ENCODE results near the gene BCAP29. TPM values are rescaled to one million over a fixed set of nuclear protein-coding genes. Genes with fewer than 3 reads are reported as not detected.

The BCAP29 gene
- total and polyA plus RNA-seq, 4 experiments from 2014 or later, result 17.0 to 34.8 (median 26.4) TPM

- Histone ChIP-seq H3K4me1 (ENCODE audit: insufficient read depth, low read length) (no peaks in the 10 kb centered on the region), H3K36me3 (ENCODE audit: insufficient read depth, low read length) (no peaks in the 10 kb centered on the region), H3K27ac (ENCODE audit: low read depth, low read length) (no peak overlapping the region), H3K27me3 (ENCODE audit: insufficient read depth, low read length) (no peaks in the 10 kb centered on the region), H3K9me3 (ENCODE audit: control insufficient read depth in 1 of 2, low read length in 2 of 2) (no peaks in the 10 kb centered on the region), H3K4me3 (ENCODE audit: low read length in 2 of 2) (no peak overlapping the region)
- peaks cover 3 to 6% of the 10 kb centered on the region in 2 donors for H3K36me3 Mint-ChIP-seq
- no peak overlapping the region for H3K4me3 Mint-ChIP-seq
- CTCF ChIA-PET (ENCODE audit: partially characterized antibody), result no interaction called here
- H3K27me3 Mint-ChIP-seq, result no peaks in the 10 kb centered on the region
- DNase-seq, result no peak
- H3K9me3 Mint-ChIP-seq, result peaks cover 0 to 4% (median 0%) of the 10 kb centered on the region in 8 donors
- no peak overlapping the region for H3K27ac Mint-ChIP-seq
- POLR2A ChIA-PET (ENCODE audit: partially characterized antibody), result no interaction called here
- H3K4me1 Mint-ChIP-seq, result no peaks in the 10 kb centered on the region
- intact Hi-C loops (cut with micrococcal nuclease), result no loop called here
These were observed 42.4 kb downstream of the BCAP29 start for GRCh38 chr7:107622429-107622828.

DNA sequence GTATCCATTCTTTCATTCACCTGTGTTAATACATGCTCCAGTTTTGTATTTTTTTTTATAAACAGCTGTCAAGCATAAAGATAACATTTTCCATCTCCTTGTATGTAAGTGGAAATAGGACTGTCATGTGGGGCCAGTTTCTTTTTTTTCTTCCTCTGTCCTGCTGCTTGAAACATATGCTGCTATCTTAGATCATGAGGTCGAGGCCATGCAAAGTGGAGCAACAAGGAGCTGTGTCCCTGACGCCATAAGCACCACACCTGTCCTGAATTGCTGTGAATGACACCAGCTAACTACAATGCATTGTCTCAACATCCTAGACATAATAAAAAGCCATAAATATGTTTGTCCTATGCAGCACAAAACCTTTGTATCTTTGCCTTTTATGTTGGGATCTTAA is 42.8 kb downstream of the BCAP29 start:
- H3K9me3 ChIP-seq (ENCODE audit: control insufficient read depth in 1 of 2, low read length in 2 of 2), result no peaks in the 10 kb centered on the region
- intact Hi-C loops (cut with micrococcal nuclease), result no loop called here
- no peaks in the 10 kb centered on the region for H3K27me3 ChIP-seq (ENCODE audit: insufficient read depth, low read length)
- Mint-ChIP-seq H3K9me3 (peaks cover 0 to 4% (median 0%) of the 10 kb centered on the region in 8 donors), H3K4me3 (no peak overlapping the region), H3K27ac (no peak overlapping the region), H3K4me1 (no peaks in the 10 kb centered on the region), H3K27me3 (no peaks in the 10 kb centered on the region), H3K36me3 (peaks cover 6 to 8% of the 10 kb centered on the region in 2 donors)
- no peak for DNase-seq
- H3K4me1 ChIP-seq (ENCODE audit: insufficient read depth, low read length), result no peaks in the 10 kb centered on the region
- no peak overlapping the region for H3K4me3 ChIP-seq (ENCODE audit: low read length in 2 of 2)
- H3K36me3 ChIP-seq (ENCODE audit: insufficient read depth, low read length), result no peaks in the 10 kb centered on the region
- POLR2A ChIA-PET (ENCODE audit: partially characterized antibody), result no interaction called here
- CTCF ChIA-PET (ENCODE audit: partially characterized antibody), result no interaction called here
- no peak overlapping the region for H3K27ac ChIP-seq (ENCODE audit: low read depth, low read length)

DNA sequence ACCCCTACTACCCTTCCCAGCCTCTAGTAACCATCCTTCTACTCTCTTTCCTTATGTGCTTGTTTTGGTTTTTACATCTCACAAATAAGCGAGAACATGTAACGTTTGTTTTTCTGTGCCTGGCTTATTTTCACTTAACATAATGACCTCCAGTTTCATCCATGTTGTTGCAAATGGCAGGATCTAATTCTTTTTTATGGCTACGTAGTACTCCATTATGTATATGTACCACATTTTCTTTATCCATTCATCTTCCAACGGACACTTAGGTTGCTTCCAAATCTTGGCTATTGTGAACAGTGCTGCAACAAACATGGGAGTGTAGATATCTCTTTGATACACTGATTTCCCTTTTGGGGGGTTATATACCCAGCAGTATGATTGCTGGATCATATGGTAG is 47.0 kb downstream of the BCAP29 start:
- no peaks in the 10 kb centered on the region for H3K4me1 ChIP-seq (ENCODE audit: insufficient read depth, low read length)
- no peak overlapping the region for H3K27ac Mint-ChIP-seq

GRCh38 chr7:107628461-107629064 is 48.5 kb downstream of the BCAP29 start:
- no peaks in the 10 kb centered on the region for H3K27me3 ChIP-seq (ENCODE audit: insufficient read depth, low read length)
- ChIA-PET CTCF (ENCODE audit: partially characterized antibody) (no interaction called here), POLR2A (ENCODE audit: partially characterized antibody) (no interaction called here)
- H3K4me1 Mint-ChIP-seq, result no peaks in the 10 kb centered on the region
- peaks cover 0 to 4% (median 0%) of the 10 kb centered on the region in 8 donors for H3K9me3 Mint-ChIP-seq
- H3K36me3 Mint-ChIP-seq, result peaks cover 4 to 33% of the 10 kb centered on the region in 2 donors
- no peak overlapping the region for H3K27ac ChIP-seq (ENCODE audit: low read depth, low read length)
- H3K36me3 ChIP-seq (ENCODE audit: insufficient read depth, low read length), result no peaks in the 10 kb centered on the region
- intact Hi-C loops (cut with micrococcal nuclease), result no loop called here
- no peak overlapping the region for H3K4me3 ChIP-seq (ENCODE audit: low read length in 2 of 2)
- no peaks in the 10 kb centered on the region for H3K9me3 ChIP-seq (ENCODE audit: control insufficient read depth in 1 of 2, low read length in 2 of 2)
- H3K27me3 Mint-ChIP-seq, result no peaks in the 10 kb centered on the region
- no peaks in the 10 kb centered on the region for H3K4me1 ChIP-seq (ENCODE audit: insufficient read depth, low read length)
- H3K4me3 Mint-ChIP-seq, result no peak overlapping the region
- DNase-seq, result no peak
- H3K27ac Mint-ChIP-seq, result no peak overlapping the region

More for the DNA sequence above, 47.0 kb downstream of the BCAP29 start:
- H3K36me3 Mint-ChIP-seq, result peaks cover 4 to 33% of the 10 kb centered on the region in 2 donors
- intact Hi-C loops (cut with micrococcal nuclease), result no loop called here
- Histone ChIP-seq H3K27ac (ENCODE audit: low read depth, low read length) (no peak overlapping the region), H3K9me3 (ENCODE audit: control insufficient read depth in 1 of 2, low read length in 2 of 2) (no peaks in the 10 kb centered on the region), H3K4me3 (ENCODE audit: low read length in 2 of 2) (no peak overlapping the region), H3K36me3 (ENCODE audit: insufficient read depth, low read length) (no peaks in the 10 kb centered on the region), H3K27me3 (ENCODE audit: insufficient read depth, low read length) (no peaks in the 10 kb centered on the region)
- no peak for DNase-seq
- POLR2A ChIA-PET (ENCODE audit: partially characterized antibody), result no interaction called here
- H3K4me3 Mint-ChIP-seq, result peak overlapping the region in 1 of 8 donors; percentile 26
- CTCF ChIA-PET (ENCODE audit: partially characterized antibody), result no interaction called here
- no peaks in the 10 kb centered on the region for H3K27me3 Mint-ChIP-seq
- peaks cover 0 to 4% (median 0%) of the 10 kb centered on the region in 8 donors for H3K9me3 Mint-ChIP-seq
- H3K4me1 Mint-ChIP-seq, result no peaks in the 10 kb centered on the region

DNA sequence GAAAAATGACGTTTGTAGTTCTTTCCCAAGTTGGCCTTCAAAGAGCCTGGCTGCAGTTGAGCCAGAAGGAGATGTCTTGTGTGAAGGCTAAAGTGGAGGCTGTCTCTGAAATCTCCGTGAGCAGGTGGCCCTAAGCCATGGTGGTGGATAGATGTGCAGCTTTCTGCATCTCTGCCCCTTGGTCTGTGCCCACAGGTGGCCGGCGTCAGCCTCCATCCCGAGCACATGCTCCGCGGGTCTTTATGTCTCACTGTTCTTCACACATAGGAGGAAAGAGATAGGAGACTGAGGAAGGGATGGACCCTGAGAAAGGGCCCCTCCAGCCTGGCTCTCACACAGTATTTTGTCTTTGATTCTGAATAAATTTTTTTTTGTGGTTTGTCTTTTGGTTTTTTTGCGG is 50.3 kb downstream of the BCAP29 start:
- H3K27ac ChIP-seq (ENCODE audit: low read depth, low read length), result no peak overlapping the region
- no peaks in the 10 kb centered on the region for H3K4me1 ChIP-seq (ENCODE audit: insufficient read depth, low read length)
- no peak overlapping the region for H3K4me3 Mint-ChIP-seq
- H3K27me3 ChIP-seq (ENCODE audit: insufficient read depth, low read length), result no peaks in the 10 kb centered on the region
- H3K27me3 Mint-ChIP-seq, result peaks cover 0 to 2% of the 10 kb centered on the region in 2 donors
- H3K4me1 Mint-ChIP-seq, result no peaks in the 10 kb centered on the region
- no peaks in the 10 kb centered on the region for H3K9me3 ChIP-seq (ENCODE audit: control insufficient read depth in 1 of 2, low read length in 2 of 2)
- intact Hi-C loops (cut with micrococcal nuclease), result no loop called here
- peaks cover 4 to 33% of the 10 kb centered on the region in 2 donors for H3K36me3 Mint-ChIP-seq
- H3K9me3 Mint-ChIP-seq, result peaks cover 0 to 4% (median 0%) of the 10 kb centered on the region in 8 donors
- POLR2A ChIA-PET (ENCODE audit: partially characterized antibody), result no interaction called here
- DNase-seq, result no peak
- CTCF ChIA-PET (ENCODE audit: partially characterized antibody), result no interaction called here
- no peak overlapping the region for H3K4me3 ChIP-seq (ENCODE audit: low read length in 2 of 2)
- H3K27ac Mint-ChIP-seq, result no peak overlapping the region
- H3K36me3 ChIP-seq (ENCODE audit: insufficient read depth, low read length), result no peaks in the 10 kb centered on the region

- no peak overlapping the region for H3K4me3 ChIP-seq (ENCODE audit: low read length in 2 of 2)
- Mint-ChIP-seq H3K4me1 (no peaks in the 10 kb centered on the region), H3K27me3 (peaks cover 2 to 3% of the 10 kb centered on the region in 2 donors), H3K36me3 (peaks cover 4 to 33% of the 10 kb centered on the region in 2 donors), H3K4me3 (no peak overlapping the region), H3K27ac (no peak overlapping the region), H3K9me3 (peaks cover 0 to 4% (median 0%) of the 10 kb centered on the region in 8 donors)
- H3K27me3 ChIP-seq (ENCODE audit: insufficient read depth, low read length), result no peaks in the 10 kb centered on the region
- POLR2A ChIA-PET (ENCODE audit: partially characterized antibody), result no interaction called here
- H3K36me3 ChIP-seq (ENCODE audit: insufficient read depth, low read length), result no peaks in the 10 kb centered on the region
- CTCF ChIA-PET (ENCODE audit: partially characterized antibody), result no interaction called here
- H3K27ac ChIP-seq (ENCODE audit: low read depth, low read length), result no peak overlapping the region
- H3K9me3 ChIP-seq (ENCODE audit: control insufficient read depth in 1 of 2, low read length in 2 of 2), result no peaks in the 10 kb centered on the region
- no peaks in the 10 kb centered on the region for H3K4me1 ChIP-seq (ENCODE audit: insufficient read depth, low read length)
- intact Hi-C loops (cut with micrococcal nuclease), result no loop called here
- no peak for DNase-seq
These were observed 51.8 kb downstream of the BCAP29 start for GRCh38 chr7:107631588-107632491.

- ChIA-PET POLR2A (ENCODE audit: partially characterized antibody) (no interaction called here), CTCF (ENCODE audit: partially characterized antibody) (no interaction called here)
- intact Hi-C loops (cut with micrococcal nuclease), result no loop called here
- Histone ChIP-seq H3K36me3 (ENCODE audit: insufficient read depth, low read length) (no peaks in the 10 kb centered on the region), H3K27ac (ENCODE audit: low read depth, low read length) (no peak overlapping the region), H3K27me3 (ENCODE audit: insufficient read depth, low read length) (no peaks in the 10 kb centered on the region), H3K9me3 (ENCODE audit: control insufficient read depth in 1 of 2, low read length in 2 of 2) (no peaks in the 10 kb centered on the region), H3K4me3 (ENCODE audit: low read length in 2 of 2) (no peak overlapping the region), H3K4me1 (ENCODE audit: insufficient read depth, low read length) (no peaks in the 10 kb centered on the region)
- Mint-ChIP-seq H3K36me3 (peaks cover 4 to 29% of the 10 kb centered on the region in 2 donors), H3K27ac (no peak overlapping the region), H3K9me3 (peaks cover 0 to 3% (median under 1%) of the 10 kb centered on the region in 8 donors), H3K4me3 (no peak overlapping the region), H3K27me3 (peaks cover 2 to 3% of the 10 kb centered on the region in 2 donors), H3K4me1 (no peaks in the 10 kb centered on the region)
- no peak for DNase-seq
These were observed 52.4 kb downstream of the BCAP29 start for GRCh38 chr7:107632492-107632865.

Data from CD4-positive, alpha-beta memory T cell (primary cell).